ENCODE results near the gene SPOP. TPM values are rescaled to one million over a fixed set of nuclear protein-coding genes. Genes with fewer than 3 reads are reported as not detected.
"Not testable (repeated sequence)": the region's sequence is repeated elsewhere in the genome, so short reads cannot be mapped to it uniquely, and the experiment has no call there.

Gene SPOP
- polyA plus RNA-seq (ENCODE audit: insufficient read length), result 70.9 TPM
- long read RNA-seq, donor 1, transcript SPOP-221 (1 exons, 2,135 nt), result major isoform, 45 of 81 reads
- long read RNA-seq, donor 1, transcript SPOP-206 (10 exons, 1,865 nt), result minor isoform, 14 of 81 reads
- long read RNA-seq, donor 1, transcript SPOP-222 (2 exons, 421 nt), result minor isoform, 15 of 81 reads
- long read RNA-seq, donor 1, partial matches to known transcripts, result 0 of 81 reads
- long read RNA-seq, donor 1, other reads (novel, unspliced or antisense), result 0 of 81 reads
- long read RNA-seq, donor 2, transcript SPOP-206 (10 exons, 1,865 nt), result minor isoform, 10 of 50 reads
- long read RNA-seq, donor 2, transcript SPOP-222 (2 exons, 421 nt), result minor isoform, 6 of 50 reads
- long read RNA-seq, donor 2, transcript SPOP-221 (1 exons, 2,135 nt), result major isoform, 31 of 50 reads
- long read RNA-seq, donor 2, partial matches to known transcripts, result 0 of 50 reads
- long read RNA-seq, donor 2, other reads (novel, unspliced or antisense), result 0 of 50 reads
- long read RNA-seq, donor 3, transcript SPOP-222 (2 exons, 421 nt), result minor isoform, 5 of 47 reads
- long read RNA-seq, donor 3, transcript SPOP-221 (1 exons, 2,135 nt), result major isoform, 26 of 47 reads
- long read RNA-seq, donor 3, transcript SPOP-206 (10 exons, 1,865 nt), result minor isoform, 16 of 47 reads
- long read RNA-seq, donor 3, partial matches to known transcripts, result 0 of 47 reads
- long read RNA-seq, donor 3, other reads (novel, unspliced or antisense), result 0 of 47 reads
- long read RNA-seq, donor 4, transcript SPOP-221 (1 exons, 2,135 nt), result major isoform, 15 of 18 reads
- long read RNA-seq, donor 4, partial matches to known transcripts, result 0 of 18 reads
- long read RNA-seq, donor 4, other reads (novel, unspliced or antisense), result 0 of 18 reads
- long read RNA-seq, donor 5, transcript SPOP-221 (1 exons, 2,135 nt), result minor isoform, 34 of 91 reads
- long read RNA-seq, donor 5, transcript SPOP-222 (2 exons, 421 nt), result minor isoform, 8 of 91 reads
- long read RNA-seq, donor 5, transcript SPOP-206 (10 exons, 1,865 nt), result major isoform, 37 of 91 reads
- long read RNA-seq, donor 5, partial matches to known transcripts, result 6 of 91 reads
- long read RNA-seq, donor 5, other reads (novel, unspliced or antisense), result 0 of 91 reads
- long read RNA-seq, donor 6, transcript SPOP-222 (2 exons, 421 nt), result minor isoform, 7 of 61 reads
- long read RNA-seq, donor 6, transcript SPOP-206 (10 exons, 1,865 nt), result minor isoform, 12 of 61 reads
- long read RNA-seq, donor 6, transcript SPOP-221 (1 exons, 2,135 nt), result major isoform, 42 of 61 reads
- long read RNA-seq, donor 6, partial matches to known transcripts, result 0 of 61 reads
- long read RNA-seq, donor 6, other reads (novel, unspliced or antisense), result 0 of 61 reads
- long read RNA-seq, donor 7, transcript SPOP-222 (2 exons, 421 nt), result minor isoform, 11 of 108 reads
- long read RNA-seq, donor 7, transcript SPOP-221 (1 exons, 2,135 nt), result major isoform, 76 of 108 reads
- long read RNA-seq, donor 7, transcript SPOP-206 (10 exons, 1,865 nt), result minor isoform, 18 of 108 reads
- long read RNA-seq, donor 7, partial matches to known transcripts, result 0 of 108 reads
- long read RNA-seq, donor 7, other reads (novel, unspliced or antisense), result 0 of 108 reads
- long read RNA-seq, donor 8, transcript SPOP-206 (10 exons, 1,865 nt), result minor isoform, 11 of 48 reads
- long read RNA-seq, donor 8, transcript SPOP-221 (1 exons, 2,135 nt), result major isoform, 30 of 48 reads
- long read RNA-seq, donor 8, partial matches to known transcripts, result 0 of 48 reads
- long read RNA-seq, donor 8, other reads (novel, unspliced or antisense), result 0 of 48 reads

- DNase-seq, result peak; percentile 99
Observed at GRCh38 chr17:49677933-49678847, at the start of gene SPOP. Gene SPOP, minus strand, starts transcription at chr17:49678097. Its CDS starts 55,287 bp downstream, at chr17:49622810.

GRCh38 chr17:49727380-49727779, 49.5 kb upstream of the SPOP start:
- DNase-seq, result no peak

GRCh38 chr17:49725452-49726130, 47.7 kb upstream of the SPOP start:
- DNase-seq, result no peak

- DNase-seq, result not testable (repeated sequence)
Observed at GRCh38 chr17:49724552-49724951, 46.7 kb upstream of the SPOP start.

GRCh38 chr17:49723423-49723822, 45.5 kb upstream of the SPOP start:
- DNase-seq, result peak; percentile 64

- no peak for DNase-seq
Observed at GRCh38 chr17:49722066-49722465, 44.2 kb upstream of the SPOP start.

GRCh38 chr17:49717371-49717861, 39.5 kb upstream of the SPOP start:
- no peak for DNase-seq

- no peak for DNase-seq
Observed at GRCh38 chr17:49716668-49717364, 38.9 kb upstream of the SPOP start.

GRCh38 chr17:49715717-49716279, 37.9 kb upstream of the SPOP start:
- no peak for DNase-seq

- no peak for DNase-seq
Observed at GRCh38 chr17:49715216-49715615, 37.3 kb upstream of the SPOP start.

GRCh38 chr17:49708515-49709183, 30.8 kb upstream of the SPOP start:
- DNase-seq, result no peak

- peak; percentile 97 for DNase-seq
Observed at GRCh38 chr17:49707608-49708514, 30.0 kb upstream of the SPOP start, which contains the start of gene SLC35B1. Gene SLC35B1, minus strand, starts transcription at chr17:49707964. Its CDS starts 131 bp downstream, at chr17:49707833.

GRCh38 chr17:49707246-49707607, 29.3 kb upstream of the SPOP start:
- DNase-seq, result no peak

- no peak for DNase-seq
Observed at GRCh38 chr17:49705254-49705653, 27.4 kb upstream of the SPOP start.

- no peak for DNase-seq
Observed at GRCh38 chr17:49703557-49704277, 25.8 kb upstream of the SPOP start.

- no peak for DNase-seq
Observed at GRCh38 chr17:49700960-49701359, 23.1 kb upstream of the SPOP start.
